Fibroblast of lung (primary cell): ENCODE data around the gene SYNJ2.

Source experiments
- CTCF ChIP-seq, 2 donors: IDR thresholded peaks in 1 of 2; conservative IDR thresholded peaks in 1 of 2; 1 replicate in 1 of 2; 2 replicates in 1 of 2; pipeline ENCODE4 v1.5.1; 2011 to 2012; ENCODE audit warnings: low read length in 2 of 2, control low read depth in 1 of 2, inconsistent platforms in 1 of 2, low read depth in 1 of 2, mild to moderate bottlenecking in 1 of 2
- EZH2 ChIP-seq: IDR thresholded peaks from 2 replicates; pipeline ENCODE4 v1.5.1; 2012; ENCODE audit warnings: low read length, control low read depth, mild to moderate bottlenecking; ENCODE audit errors: missing control alignments

GRCh38 chr6:158085261-158086053 is 103.8 kb downstream of the SYNJ2 start:
- no peak for TF ChIP-seq CTCF (conservative IDR thresholded peaks at IDR 0.05 in 1 of 2, IDR thresholded peaks at IDR 0.05 in 1 of 2; ENCODE audit: low read depth in 1 of 2, low read length in 2 of 2)
- no peak for TF ChIP-seq EZH2
